Smooth muscle cell (in vitro differentiated cells): Measurements from ENCODE around the gene FAM240B. TPM values are rescaled to one million over a fixed set of nuclear protein-coding genes. Genes with fewer than 3 reads are reported as not detected.

Experiments used
- DNase-seq: peaks from one replicate; lab custom pipeline; 2025; ENCODE audit not compliant: unreplicated experiment; lab: John Stamatoyannopoulos, UW
- H2AFZ ChIP-seq: fragments of 200-600 bp; sonication (generic); 2 replicates; pipeline ENCODE4 v1.6.0; 2016; ENCODE audit warnings: antibody characterized with exemption, low read depth, mild to moderate bottlenecking
- H3F3A ChIP-seq: fragments of 200-600 bp; sonication (generic); 2 replicates; pipeline ENCODE4 v1.6.0; 2017; ENCODE audit warnings: antibody characterized with exemption, low read depth
- H3K27ac ChIP-seq: fragments of 200-600 bp; sonication (generic); 2 replicates; pipeline ENCODE4 v1.5.1; 2016; ENCODE audit warnings: low read depth, mild to moderate bottlenecking
- H3K27me3 ChIP-seq: fragments of 200-600 bp; sonication (generic); 2 replicates; pipeline ENCODE4 v1.6.1; 2016; ENCODE audit warnings: low read depth, mild to moderate bottlenecking
- H3K36me3 ChIP-seq: fragments of 200-600 bp; sonication (generic); 2 replicates; pipeline ENCODE4 v1.5.1; 2016; ENCODE audit warnings: low read depth
- H3K4me1 ChIP-seq: fragments of 200-600 bp; sonication (generic); 2 replicates; pipeline ENCODE4 v1.5.1; 2016; ENCODE audit warnings: low read depth
- H3K4me2 ChIP-seq: fragments of 200-600 bp; sonication (generic); 2 replicates; pipeline ENCODE4 v1.6.0; 2016; ENCODE audit warnings: mild to moderate bottlenecking
- H3K4me3 ChIP-seq: fragments of 200-600 bp; sonication (generic); 2 replicates; pipeline ENCODE4 v1.5.1; 2016; ENCODE audit warnings: mild to moderate bottlenecking
- H3K79me2 ChIP-seq: fragments of 200-600 bp; sonication (generic); 2 replicates; pipeline ENCODE4 v1.6.0; 2016; ENCODE audit warnings: low read depth, mild to moderate bottlenecking
- H3K9ac ChIP-seq: fragments of 200-600 bp; sonication (generic); 2 replicates; pipeline ENCODE4 v1.6.0; 2016; ENCODE audit warnings: low read depth
- H3K9me3 ChIP-seq: fragments of 200-600 bp; sonication (generic); replicated peaks from 2 replicates; pipeline ENCODE4 v1.5.1; 2016; ENCODE audit warnings: low read depth
- H4K20me1 ChIP-seq: fragments of 200-600 bp; sonication (generic); 2 replicates; pipeline ENCODE4 v1.6.0; 2016; ENCODE audit warnings: low read depth
- WGBS: methylation state at CpG from one replicate; pipeline ENCODE4 v1.1.7; 2016; ENCODE audit warnings: low lambda C conversion rate; 5-methylcytosine and 5-hydroxymethylcytosine counted together
- polyA plus RNA-seq: library from polyadenylated mRNA; unstranded; fragments of >200 nt; fragmentation: Nextera tagmentation; extraction: Ambion mirVana; gene quantifications from 2 replicates; pipeline ENCODE4 v1.2.1, GENCODE V29; 2016
- total RNA-seq: library from RNA; depleted of rRNA; stranded (reverse); fragments of >200 nt; gene quantifications from 2 replicates; pipeline ENCODE4 v1.2.3, GENCODE V29; 2014
- TF ChIP-seq, protein P1 (sequence below): fragments of 200-600 bp; sonication (generic); IDR thresholded peaks from 2 replicates; pipeline ENCODE4 v1.5.1; 2017; ENCODE audit warnings: borderline replicate concordance, mild to moderate bottlenecking, antibody characterized with exemption; ENCODE audit not compliant: insufficient read depth, poor library complexity, severe bottlenecking

The FAM240B gene
- total and polyA plus RNA-seq, 2 experiments from 2014 or later: not detected

DNA sequence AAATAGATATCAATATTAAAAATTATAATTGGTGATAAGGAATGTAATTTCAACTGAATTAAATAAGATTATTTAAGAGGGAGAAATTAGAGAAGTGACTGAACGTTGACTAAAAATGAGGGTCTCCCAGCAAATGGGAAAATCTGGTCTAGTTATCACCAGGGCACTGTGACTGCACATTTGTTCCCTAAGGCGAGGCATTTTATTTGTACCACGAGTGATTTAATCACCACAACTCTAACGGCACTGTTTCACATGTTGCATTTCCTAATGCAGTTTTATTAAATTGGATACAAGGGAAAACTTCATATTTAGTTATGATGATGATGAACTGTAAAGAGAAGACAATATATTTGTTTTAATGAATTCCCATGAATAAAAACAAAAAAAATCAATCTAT lies 26.4 kb upstream of the FAM240B start:
- Histone ChIP-seq H3K9ac (no peak overlapping the region), H3K4me1 (no peaks in the 10 kb centered on the region), H3K27me3 (no peaks in the 10 kb centered on the region), H3K4me3 (no peak overlapping the region), H3K27ac (no peak overlapping the region), H2AFZ (peak overlapping the region; percentile 37), H3K9me3 (no peaks in the 10 kb centered on the region), H3K4me2 (no peak overlapping the region), H3K79me2 (no peaks in the 10 kb centered on the region), H3K36me3 (no peaks in the 10 kb centered on the region), H3F3A (no peaks in the 10 kb centered on the region), H4K20me1 (no peaks in the 10 kb centered on the region)
- no peak for DNase-seq
- TF ChIP-seq, protein P1, sequence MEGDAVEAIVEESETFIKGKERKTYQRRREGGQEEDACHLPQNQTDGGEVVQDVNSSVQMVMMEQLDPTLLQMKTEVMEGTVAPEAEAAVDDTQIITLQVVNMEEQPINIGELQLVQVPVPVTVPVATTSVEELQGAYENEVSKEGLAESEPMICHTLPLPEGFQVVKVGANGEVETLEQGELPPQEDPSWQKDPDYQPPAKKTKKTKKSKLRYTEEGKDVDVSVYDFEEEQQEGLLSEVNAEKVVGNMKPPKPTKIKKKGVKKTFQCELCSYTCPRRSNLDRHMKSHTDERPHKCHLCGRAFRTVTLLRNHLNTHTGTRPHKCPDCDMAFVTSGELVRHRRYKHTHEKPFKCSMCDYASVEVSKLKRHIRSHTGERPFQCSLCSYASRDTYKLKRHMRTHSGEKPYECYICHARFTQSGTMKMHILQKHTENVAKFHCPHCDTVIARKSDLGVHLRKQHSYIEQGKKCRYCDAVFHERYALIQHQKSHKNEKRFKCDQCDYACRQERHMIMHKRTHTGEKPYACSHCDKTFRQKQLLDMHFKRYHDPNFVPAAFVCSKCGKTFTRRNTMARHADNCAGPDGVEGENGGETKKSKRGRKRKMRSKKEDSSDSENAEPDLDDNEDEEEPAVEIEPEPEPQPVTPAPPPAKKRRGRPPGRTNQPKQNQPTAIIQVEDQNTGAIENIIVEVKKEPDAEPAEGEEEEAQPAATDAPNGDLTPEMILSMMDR: no peak
- 88% methylated on average over 4 of the region's 4 CpGs for WGBS

DNA sequence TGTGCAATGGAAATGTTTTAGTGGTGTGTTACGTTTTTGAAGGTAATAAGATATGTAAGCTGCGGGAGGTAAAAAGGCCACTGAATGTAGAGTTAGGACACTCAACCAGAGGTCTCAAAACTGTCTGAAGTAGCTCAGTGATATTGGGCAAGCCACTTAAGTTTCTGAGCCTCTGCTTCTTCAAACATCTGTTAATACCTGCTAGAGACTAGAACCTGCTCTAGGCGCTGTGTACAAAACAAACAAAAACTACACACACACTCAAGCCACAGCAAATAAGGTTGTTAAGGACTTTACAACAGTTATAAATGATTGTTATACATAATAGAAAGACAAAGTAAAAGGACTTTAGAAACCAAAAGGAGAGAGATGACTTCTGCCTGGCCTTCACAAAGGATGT lies 24.6 kb upstream of the FAM240B start:
- H4K20me1 ChIP-seq: no peaks in the 10 kb centered on the region
- H3K4me1 ChIP-seq: no peaks in the 10 kb centered on the region
- peak overlapping the region; percentile 13 for H3K27ac ChIP-seq
- H3K9me3 ChIP-seq: no peaks in the 10 kb centered on the region
- 89% methylated on average over 3 of the region's 3 CpGs for WGBS
- no peaks in the 10 kb centered on the region for H3K27me3 ChIP-seq
- no peaks in the 10 kb centered on the region for H3K79me2 ChIP-seq
- no peaks in the 10 kb centered on the region for H3K36me3 ChIP-seq
- no peak overlapping the region for H3K4me2 ChIP-seq
- TF ChIP-seq, protein P1: no peak
- H2AFZ ChIP-seq: no peak overlapping the region
- no peak overlapping the region for H3K4me3 ChIP-seq
- H3F3A ChIP-seq: no peaks in the 10 kb centered on the region
- no peak for DNase-seq
- H3K9ac ChIP-seq: no peak overlapping the region

GRCh38 chr9:38737246-38737645 lies 17.3 kb upstream of the FAM240B start:
- Histone ChIP-seq H3K4me2 (no peak overlapping the region), H3K36me3 (no peaks in the 10 kb centered on the region), H3K4me1 (no peaks in the 10 kb centered on the region), H3K27me3 (no peaks in the 10 kb centered on the region), H3F3A (no peaks in the 10 kb centered on the region), H3K9me3 (no peaks in the 10 kb centered on the region), H3K9ac (no peak overlapping the region), H3K79me2 (no peaks in the 10 kb centered on the region), H3K4me3 (no peak overlapping the region), H2AFZ (no peak overlapping the region), H4K20me1 (no peaks in the 10 kb centered on the region), H3K27ac (no peak overlapping the region)
- 56% methylated on average over 2 of the region's 2 CpGs for WGBS
- TF ChIP-seq, protein P1: no peak
- DNase-seq: no peak

- Histone ChIP-seq H2AFZ (no peak overlapping the region), H3K9me3 (no peaks in the 10 kb centered on the region), H3F3A (no peaks in the 10 kb centered on the region), H4K20me1 (no peaks in the 10 kb centered on the region), H3K4me3 (no peak overlapping the region), H3K9ac (no peak overlapping the region), H3K4me2 (no peak overlapping the region), H3K27me3 (no peaks in the 10 kb centered on the region), H3K4me1 (no peaks in the 10 kb centered on the region), H3K79me2 (no peaks in the 10 kb centered on the region), H3K27ac (no peak overlapping the region), H3K36me3 (no peaks in the 10 kb centered on the region)
- DNase-seq: no peak
- WGBS: 77% methylated on average over 5 of the region's 5 CpGs
- TF ChIP-seq, protein P1: no peak
Observed at GRCh38 chr9:38734831-38735230, 14.9 kb upstream of the FAM240B start.
